GM21529 (cell line): Measurements from ENCODE around the gene PPOX.

Experiments
- ATAC-seq: cut with Tn5 transposase; IDR thresholded peaks from one replicate; pipeline ENCODE4 v1.9.1; 2021; ENCODE audit not compliant: unreplicated experiment

PPOX gene

DNA sequence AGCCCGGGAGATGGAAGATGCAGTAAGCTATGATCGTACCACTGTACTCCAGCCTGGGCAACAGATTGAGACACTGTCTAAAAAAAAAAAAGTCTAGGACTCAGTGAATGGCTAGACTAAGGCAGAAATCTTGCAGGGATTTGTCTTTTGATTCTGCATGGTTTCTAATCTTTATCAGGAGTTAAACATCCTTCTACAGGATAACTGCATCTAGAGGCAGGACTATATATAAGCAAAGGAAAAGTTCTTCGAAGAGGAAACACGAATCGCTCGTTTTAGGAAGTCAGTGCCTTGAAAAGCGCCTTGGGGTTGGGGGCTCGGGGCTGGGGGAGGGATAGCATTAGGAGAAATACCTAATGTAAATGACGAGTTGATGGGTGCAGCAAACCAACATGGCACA is 13.1 kb upstream of the PPOX start:
- ATAC-seq = no peak

DNA sequence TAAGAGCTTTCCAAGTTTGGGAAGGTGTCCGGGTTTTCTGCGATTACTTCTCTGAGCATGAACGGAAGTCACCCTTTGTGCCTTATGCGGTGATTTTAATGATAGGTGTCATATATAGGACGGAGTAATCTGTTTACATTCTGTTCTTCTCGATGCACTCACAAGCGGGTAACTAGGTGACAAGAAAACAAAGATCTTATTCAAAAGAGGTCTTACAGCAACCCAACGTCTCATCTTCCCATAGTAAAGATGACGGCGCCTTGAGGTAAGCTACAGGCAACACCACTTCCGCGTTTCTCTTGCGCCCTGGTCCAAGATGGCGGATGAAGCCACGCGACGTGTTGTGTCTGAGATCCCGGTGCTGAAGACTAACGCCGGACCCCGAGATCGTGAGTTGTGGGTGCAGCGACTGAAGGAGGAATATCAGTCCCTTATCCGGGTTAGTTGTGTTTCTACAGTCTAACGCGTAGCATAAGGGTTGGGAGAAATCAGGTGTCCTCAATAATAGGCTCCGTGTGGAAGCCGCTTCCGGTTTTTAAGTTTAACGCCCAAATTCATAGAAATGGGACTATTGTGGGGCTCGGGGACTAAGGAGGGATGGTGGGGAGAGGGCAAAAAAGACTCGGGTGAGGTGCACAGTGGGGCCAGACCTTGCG is 12.4 kb upstream of the PPOX start, which contains the start of gene UFC1:
Gene UFC1 (plus strand): TSS at position 297 of the 656 bp plus-strand sequence. CDS start 20 bp downstream, at position 317.
- ATAC-seq = peak; percentile 88

- ATAC-seq = no peak
Observed at GRCh38 chr1:161157867-161158266, 8.4 kb upstream of the PPOX start.

- no peak for ATAC-seq
Observed at GRCh38 chr1:161158316-161159010, 7.8 kb upstream of the PPOX start.

- peak; percentile 72 for ATAC-seq
Observed at GRCh38 chr1:161159087-161159912, 6.9 kb upstream of the PPOX start, which contains the start of gene USP21. Gene USP21, plus strand, starts transcription at chr1:161159500. Its CDS starts 1,141 bp downstream, at chr1:161160641.

DNA sequence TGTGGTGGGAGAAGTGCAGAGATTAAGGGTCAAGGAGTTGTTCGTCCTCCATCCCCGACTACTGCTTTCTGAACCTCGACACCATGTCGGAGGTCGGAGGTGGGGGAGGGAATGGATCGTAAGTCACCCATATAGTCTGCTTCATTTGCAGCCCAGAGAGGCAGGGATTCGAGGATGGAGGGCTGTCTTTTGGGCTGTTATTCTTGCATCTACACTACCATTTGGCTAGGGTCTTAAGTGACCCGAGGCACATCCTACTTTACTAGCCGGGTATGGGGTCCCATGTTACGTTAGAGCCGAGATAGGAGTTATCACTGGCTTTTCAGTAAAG is 6.3 kb upstream of the PPOX start:
- no peak for ATAC-seq

DNA sequence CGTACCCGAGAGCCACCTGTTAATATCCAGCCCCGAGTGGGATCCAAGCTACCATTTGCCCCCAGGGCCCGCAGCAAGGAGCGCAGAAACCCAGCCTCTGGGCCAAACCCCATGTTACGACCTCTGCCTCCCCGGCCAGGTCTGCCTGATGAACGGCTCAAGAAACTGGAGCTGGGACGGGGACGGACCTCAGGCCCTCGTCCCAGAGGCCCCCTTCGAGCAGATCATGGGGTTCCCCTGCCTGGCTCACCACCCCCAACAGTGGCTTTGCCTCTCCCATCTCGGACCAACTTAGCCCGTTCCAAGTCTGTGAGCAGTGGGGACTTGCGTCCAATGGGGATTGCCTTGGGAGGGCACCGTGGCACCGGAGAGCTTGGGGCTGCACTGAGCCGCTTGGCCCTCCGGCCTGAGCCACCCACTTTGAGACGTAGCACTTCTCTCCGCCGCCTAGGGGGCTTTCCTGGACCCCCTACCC is 5.5 kb upstream of the PPOX start:
- ATAC-seq = no peak

DNA sequence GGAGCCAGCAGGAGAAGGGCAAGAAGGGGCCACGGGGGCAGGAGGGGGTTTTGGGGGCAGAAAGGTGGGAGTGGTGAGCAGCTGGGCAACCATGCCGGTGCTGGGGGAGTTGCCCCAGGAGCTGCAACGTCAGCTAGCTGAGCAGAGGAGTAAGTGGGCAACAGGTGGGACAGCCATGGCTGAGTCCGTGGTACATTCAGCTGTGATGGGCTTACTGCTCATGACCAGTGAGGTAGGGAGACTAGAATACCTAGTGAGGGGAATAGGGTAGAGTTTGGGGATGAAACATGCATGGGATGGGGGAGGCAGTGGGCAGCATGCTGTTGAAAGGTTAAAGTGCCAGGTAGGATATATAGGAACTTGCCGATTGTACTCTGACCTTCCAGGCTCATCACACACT is 4.6 kb upstream of the PPOX start:
- ATAC-seq = no peak

DNA sequence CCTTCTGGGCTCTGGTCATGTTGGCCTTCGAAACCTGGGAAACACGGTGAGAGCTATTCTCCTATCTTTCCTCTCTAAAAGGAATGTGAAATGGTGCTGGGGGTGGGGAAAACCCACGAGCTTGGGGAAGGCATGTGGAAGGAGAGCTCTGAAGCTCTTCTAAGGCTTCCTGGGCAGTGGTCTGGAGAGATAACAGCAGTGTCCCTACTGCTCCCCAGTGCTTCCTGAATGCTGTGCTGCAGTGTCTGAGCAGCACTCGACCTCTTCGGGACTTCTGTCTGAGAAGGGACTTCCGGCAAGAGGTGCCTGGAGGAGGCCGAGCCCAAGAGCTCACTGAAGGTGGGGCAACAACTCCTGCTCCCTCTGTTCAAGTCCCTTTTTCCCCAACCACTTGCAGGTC is 4.2 kb upstream of the PPOX start:
- ATAC-seq = no peak

- no peak for ATAC-seq
Observed at GRCh38 chr1:161162806-161163205, 3.4 kb upstream of the PPOX start.

DNA sequence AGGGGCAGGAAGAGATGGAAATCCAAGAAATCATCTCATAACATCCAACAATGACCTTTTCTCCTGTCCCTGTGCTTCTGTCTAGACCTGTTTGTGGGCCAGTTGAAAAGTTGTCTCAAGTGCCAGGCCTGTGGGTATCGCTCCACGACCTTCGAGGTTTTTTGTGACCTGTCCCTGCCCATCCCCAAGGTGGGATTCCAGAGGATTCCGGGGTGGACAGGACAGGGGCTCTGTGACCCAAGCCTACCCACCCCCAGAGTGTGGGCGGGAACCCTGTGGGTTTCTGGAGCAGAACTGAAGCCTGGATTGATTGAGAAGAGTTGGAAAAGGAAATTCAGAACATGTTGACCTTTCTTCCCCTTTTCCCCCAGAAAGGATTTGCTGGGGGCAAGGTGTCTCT is 2.4 kb upstream of the PPOX start:
- ATAC-seq = no peak

DNA sequence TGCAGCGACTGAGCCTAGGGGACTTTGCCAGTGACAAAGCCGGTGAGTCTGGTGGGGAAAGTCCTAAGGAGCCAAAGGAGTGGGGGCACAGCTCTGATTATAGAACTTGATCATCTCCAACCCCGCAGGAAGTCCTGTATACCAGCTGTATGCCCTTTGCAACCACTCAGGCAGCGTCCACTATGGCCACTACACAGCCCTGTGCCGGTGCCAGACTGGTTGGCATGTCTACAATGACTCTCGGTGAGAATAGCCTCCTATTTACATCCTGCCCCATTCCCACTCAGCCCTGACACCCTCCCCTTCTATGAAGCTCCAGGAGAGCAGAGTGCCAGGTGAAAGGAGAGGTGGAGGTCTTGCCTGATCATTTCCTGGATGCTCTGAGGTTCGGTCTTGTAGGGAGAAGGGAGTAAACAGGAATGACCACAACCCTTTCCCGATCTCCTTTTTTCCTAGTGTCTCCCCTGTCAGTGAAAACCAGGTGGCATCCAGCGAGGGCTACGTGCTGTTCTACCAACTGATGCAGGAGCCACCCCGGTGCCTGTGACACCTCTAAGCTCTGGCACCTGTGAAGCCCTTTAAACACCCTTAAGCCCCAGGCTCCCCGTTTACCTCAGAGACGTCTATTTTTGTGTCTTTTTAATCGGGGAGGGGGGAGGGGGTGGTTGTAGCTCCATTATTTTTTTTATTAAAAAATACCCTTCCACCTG is 1.2 kb upstream of the PPOX start:
- no peak for ATAC-seq

GRCh38 chr1:161166669-161167548 is 683 bp downstream of the PPOX start:
- ATAC-seq = peak; percentile 2

DNA sequence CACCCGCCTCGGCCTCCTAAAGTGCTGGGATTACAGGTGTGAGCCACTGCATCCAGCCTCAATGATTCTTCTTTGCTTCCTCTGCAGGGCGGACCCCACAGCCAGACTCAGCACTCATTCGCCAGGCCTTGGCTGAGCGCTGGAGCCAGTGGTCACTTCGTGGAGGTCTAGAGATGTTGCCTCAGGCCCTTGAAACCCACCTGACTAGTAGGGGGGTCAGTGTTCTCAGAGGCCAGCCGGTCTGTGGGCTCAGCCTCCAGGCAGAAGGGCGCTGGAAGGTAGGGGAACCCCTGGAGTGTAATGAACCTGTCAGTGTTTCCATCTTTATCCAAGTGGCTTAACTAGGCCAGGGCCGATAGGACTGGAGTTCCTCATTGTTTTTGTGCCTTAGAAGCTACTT is 2.7 kb downstream of the PPOX start:
- ATAC-seq = no peak

DNA sequence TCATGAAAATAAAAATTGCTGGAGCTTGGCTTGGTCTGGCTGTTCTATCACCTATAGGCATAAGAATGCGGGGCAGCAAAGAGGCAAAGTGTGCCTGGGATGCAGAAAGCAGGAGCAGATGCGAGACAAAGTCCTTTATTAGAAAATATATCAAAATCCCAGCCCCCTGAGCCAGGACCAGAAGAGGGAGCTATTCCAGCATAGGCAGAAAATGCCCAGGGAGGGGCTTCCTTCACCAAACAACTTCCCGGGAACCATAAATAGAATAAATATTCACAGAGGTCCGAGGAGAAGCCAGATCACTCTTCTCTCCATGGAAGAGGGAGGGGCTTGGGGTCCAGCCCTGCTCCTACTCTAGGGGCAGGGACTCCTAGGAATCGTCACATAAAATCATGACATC is 5.0 kb downstream of the PPOX start:
- no peak for ATAC-seq

GRCh38 chr1:161171696-161172095 is 5.5 kb downstream of the PPOX start:
- no peak for ATAC-seq

DNA sequence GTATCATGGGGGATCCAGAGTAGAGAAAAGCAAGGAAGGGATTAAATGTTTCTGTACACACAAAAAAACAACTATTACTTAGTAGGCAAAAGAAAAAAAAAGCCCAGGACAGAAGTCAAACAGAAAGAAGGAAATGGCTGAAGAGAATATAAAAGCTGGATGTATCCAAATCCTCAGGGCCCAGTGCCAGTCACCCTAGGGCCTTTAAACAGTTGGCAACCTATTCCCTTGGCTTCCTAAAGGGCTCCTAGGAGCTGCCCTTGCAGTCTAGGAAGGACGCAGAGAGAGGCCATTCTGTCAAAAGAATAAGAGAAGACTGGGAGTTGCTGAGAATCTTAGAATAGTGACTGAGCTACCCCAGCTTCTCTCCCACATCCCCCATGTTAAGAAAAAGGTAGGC is 6.1 kb downstream of the PPOX start:
- ATAC-seq = no peak

GRCh38 chr1:161172776-161173376 is 6.7 kb downstream of the PPOX start:
- ATAC-seq = no peak

GRCh38 chr1:161173711-161174110 is 7.5 kb downstream of the PPOX start:
- ATAC-seq = no peak

GRCh38 chr1:161174911-161175310 is 8.7 kb downstream of the PPOX start:
- ATAC-seq = no peak
